ENCODE data around the gene FKRP.

DNA sequence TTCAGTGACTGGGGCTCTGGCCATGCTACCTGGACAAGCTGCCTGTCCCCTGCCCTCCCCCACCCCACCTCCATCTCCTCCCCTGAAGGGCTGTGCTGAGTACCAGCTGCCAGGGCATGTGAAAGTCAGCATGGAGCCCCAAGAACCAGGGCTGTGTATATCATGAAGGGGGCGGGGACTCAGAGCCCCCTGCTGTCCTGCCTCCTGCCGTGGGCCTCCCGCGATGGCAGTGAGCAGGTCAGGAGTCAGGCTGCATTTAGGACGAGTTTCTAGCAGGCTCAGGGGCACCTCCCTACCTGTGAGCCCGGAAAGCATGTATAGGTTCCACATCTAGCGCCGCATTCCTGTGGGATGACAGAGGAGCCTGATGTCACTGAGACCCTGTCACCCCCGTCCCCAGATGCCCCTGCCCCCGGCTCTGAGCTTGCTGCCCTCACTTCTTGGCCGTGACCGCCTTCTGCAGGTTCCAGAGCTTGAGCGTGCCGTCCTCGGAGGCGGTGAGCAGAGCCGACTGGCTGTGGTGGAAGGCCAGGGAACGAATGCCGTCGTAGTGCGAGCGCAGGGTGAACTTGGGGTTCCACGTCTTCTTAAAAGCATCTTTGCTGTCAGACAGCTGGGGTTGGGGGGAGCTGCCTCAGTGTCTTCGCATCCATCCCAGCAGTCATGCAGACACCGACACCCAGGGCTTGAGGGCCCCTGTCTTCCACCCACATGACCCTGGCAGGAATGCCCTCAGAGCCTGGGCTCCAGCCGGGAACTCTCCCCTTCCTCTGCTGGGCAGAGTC, 20.6 kb upstream of the FKRP start:
- no peak for TF ChIP-seq MYC (IDR thresholded peaks at IDR 0.05; ENCODE audit: borderline replicate concordance, low read length)
- no peak for TF ChIP-seq CHD4 (IDR thresholded peaks at IDR 0.05; ENCODE audit: borderline replicate concordance)
- no peak for TF ChIP-seq CTCF (IDR thresholded peaks at IDR 0.05)
- no peak for TF ChIP-seq RAD21 (conservative IDR thresholded peaks at IDR 0.05 in 1 of 2, IDR thresholded peaks at IDR 0.05 in 1 of 2)
- TF ChIP-seq ESRRA (IDR thresholded peaks at IDR 0.05; ENCODE audit: borderline replicate concordance, low read length), result no peak
- TF ChIP-seq RCOR1 (IDR thresholded peaks at IDR 0.05; ENCODE audit: low read depth, low read length), result no peak
- no peak for TF ChIP-seq CBX8 (IDR thresholded peaks at IDR 0.05)
- TF ChIP-seq NR3C1 (IDR thresholded peaks at IDR 0.05), result no peak
- TF ChIP-seq POLR2A (IDR thresholded peaks at IDR 0.05; ENCODE audit: low read length), result no peak
- TF ChIP-seq EP300 (IDR thresholded peaks at IDR 0.05), result no peak
- TF ChIP-seq RFX5 (IDR thresholded peaks at IDR 0.05), result no peak
- TF ChIP-seq, protein P1, sequence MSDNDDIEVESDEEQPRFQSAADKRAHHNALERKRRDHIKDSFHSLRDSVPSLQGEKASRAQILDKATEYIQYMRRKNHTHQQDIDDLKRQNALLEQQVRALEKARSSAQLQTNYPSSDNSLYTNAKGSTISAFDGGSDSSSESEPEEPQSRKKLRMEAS (IDR thresholded peaks at IDR 0.05), result no peak
- TF ChIP-seq POLR2AphosphoS2 (conservative IDR thresholded peaks at IDR 0.05; ENCODE audit: low read length), result no peak

Measured in A549 (cell line).